ENCODE results near the gene BID. TPM values are rescaled to one million over a fixed set of nuclear protein-coding genes. Genes with fewer than 3 reads are reported as not detected.

The BID gene
- total RNA-seq, 1 experiment from 2014 or later: 25.0 TPM

GRCh38 chr22:17741866-17742526 lies 32.3 kb downstream of the BID start:
- H3K9me3 Mint-ChIP-seq (ENCODE audit: unreplicated experiment): no peaks in the 10 kb centered on the region
- ChIA-PET POLR2A (interaction anchor here (0.7 to 1.5 kb wide), 2 partner anchors 278 to 334 kb away, joined by 3 read pairs; no protein-coding TSS in a partner anchor), CTCF (interaction anchor here (0.5 to 5.2 kb wide), 34 partner anchors 10 to 399 kb away, joined by 3 to 49 read pairs (median 4); no protein-coding TSS in a partner anchor)
- DNase-seq (ENCODE audit: unreplicated experiment): no peak
- no peak overlapping the region for H3K27ac Mint-ChIP-seq (ENCODE audit: low read depth, unreplicated experiment)
- intact Hi-C loops (cut with micrococcal nuclease): loop anchor here (1.0 to 2.0 kb wide), 2 partner anchors 39 to 184 kb away; no protein-coding TSS in a partner anchor
- H3K4me1 Mint-ChIP-seq (ENCODE audit: insufficient read depth, unreplicated experiment): no peaks in the 10 kb centered on the region
- no peak for TF ChIP-seq CTCF (IDR thresholded peaks at IDR 0.05; ENCODE audit: unreplicated experiment)
- H3K4me3 Mint-ChIP-seq (ENCODE audit: unreplicated experiment): no peak overlapping the region
- no TSS peak for BruUV-seq (replicated peaks)
- no peaks in the 10 kb centered on the region for H3K27me3 Mint-ChIP-seq (ENCODE audit: insufficient read depth, unreplicated experiment)
- peaks cover 13% of the 10 kb centered on the region for H3K36me3 Mint-ChIP-seq (ENCODE audit: insufficient read depth, unreplicated experiment)

GRCh38 chr22:17739196-17739975 lies 34.9 kb downstream of the BID start:
- no peak for DNase-seq (ENCODE audit: unreplicated experiment)
- ChIA-PET CTCF (interaction anchor here (0.6 to 1.5 kb wide), 7 partner anchors 12 to 337 kb away, joined by 3 to 8 read pairs (median 4); no protein-coding TSS in a partner anchor), POLR2A (interaction anchor here (0.5 kb wide), 1 partner anchor 34 kb away, joined by 5 read pairs; no protein-coding TSS in a partner anchor)
- H3K36me3 Mint-ChIP-seq (ENCODE audit: insufficient read depth, unreplicated experiment): peaks cover 24% of the 10 kb centered on the region
- no peaks in the 10 kb centered on the region for H3K9me3 Mint-ChIP-seq (ENCODE audit: unreplicated experiment)
- no TSS peak for BruUV-seq (replicated peaks)
- no peaks in the 10 kb centered on the region for H3K4me1 Mint-ChIP-seq (ENCODE audit: insufficient read depth, unreplicated experiment)
- no peak overlapping the region for H3K4me3 Mint-ChIP-seq (ENCODE audit: unreplicated experiment)
- intact Hi-C loops (cut with micrococcal nuclease): no loop called here
- TF ChIP-seq CTCF (IDR thresholded peaks at IDR 0.05; ENCODE audit: unreplicated experiment): no peak
- H3K27me3 Mint-ChIP-seq (ENCODE audit: insufficient read depth, unreplicated experiment): no peaks in the 10 kb centered on the region
- H3K27ac Mint-ChIP-seq (ENCODE audit: low read depth, unreplicated experiment): no peak overlapping the region

- Mint-ChIP-seq H3K27me3 (ENCODE audit: insufficient read depth, unreplicated experiment) (no peaks in the 10 kb centered on the region), H3K36me3 (ENCODE audit: insufficient read depth, unreplicated experiment) (peaks cover 30% of the 10 kb centered on the region), H3K4me1 (ENCODE audit: insufficient read depth, unreplicated experiment) (no peaks in the 10 kb centered on the region), H3K4me3 (ENCODE audit: unreplicated experiment) (no peak overlapping the region), H3K9me3 (ENCODE audit: unreplicated experiment) (no peaks in the 10 kb centered on the region), H3K27ac (ENCODE audit: low read depth, unreplicated experiment) (no peak overlapping the region)
- CTCF ChIA-PET: interaction anchor here (0.5 to 1.4 kb wide), 5 partner anchors 16 to 338 kb away, joined by 3 to 4 read pairs (median 3); no protein-coding TSS in a partner anchor
- no TSS peak for BruUV-seq (replicated peaks)
- POLR2A ChIA-PET: no interaction called here
- intact Hi-C loops (cut with micrococcal nuclease): no loop called here
- DNase-seq (ENCODE audit: unreplicated experiment): no peak
- TF ChIP-seq CTCF (IDR thresholded peaks at IDR 0.05; ENCODE audit: unreplicated experiment): no peak
These were observed 35.7 kb downstream of the BID start for GRCh38 chr22:17738386-17739128.
